Activated naive CD4-positive, alpha-beta T cell treated with anti-CD3 and anti-CD28 coated beads for 36 hours (primary cell): ENCODE results near the gene HMGXB4. TPM values are rescaled to one million over a fixed set of nuclear protein-coding genes. Genes with fewer than 3 reads are reported as not detected.

Experiments used
- CTCF ChIA-PET: fragments of 350-600 bp; sonication (Branson Sonifier 250); formaldehyde crosslinking; loops from one replicate; lab custom pipeline; 2021; ENCODE audit warnings: antibody characterized with exemption; lab: Charles Lee
- DNase-seq: peaks from one replicate; pipeline ENCODE4 v3.0.0-alpha.2; 2020
- H3K27ac Mint-ChIP-seq: one replicate; pipeline ENCODE4 v1.8.0; 2021; ENCODE audit warnings: mild to moderate bottlenecking, mixed read lengths
- H3K27me3 Mint-ChIP-seq: one replicate; pipeline ENCODE4 v1.8.0; 2021; ENCODE audit warnings: low read depth, mixed read lengths
- H3K36me3 Mint-ChIP-seq: one replicate; pipeline ENCODE4 v1.8.0; 2021; ENCODE audit warnings: low read depth, mixed read lengths
- H3K4me1 Mint-ChIP-seq: one replicate; pipeline ENCODE4 v1.8.0; 2021; ENCODE audit warnings: low read depth, mixed read lengths
- H3K4me3 Mint-ChIP-seq: one replicate; pipeline ENCODE4 v1.8.0; 2021; ENCODE audit warnings: mild to moderate bottlenecking, moderate library complexity, mixed read lengths
- H3K9me3 Mint-ChIP-seq: one replicate; pipeline ENCODE4 v1.8.0; 2021; ENCODE audit warnings: mixed read lengths
- intact Hi-C: fragments of 100-400 bp; cut with micrococcal nuclease; formaldehyde crosslinking; loops from one replicate; pipeline ENCODE4 v1.15.1; 2023
- total RNA-seq, 2 experiments: library from RNA; stranded (reverse); gene quantifications; one replicate each; pipeline ENCODE4 v1.2.3, GENCODE V29; 2021

The HMGXB4 gene
- 10 to 100 TPM; 36.6 to 38.2 TPM for total RNA-seq

GRCh38 chr22:35257321-35258190 lies at the start of gene HMGXB4:
HMGXB4 (plus strand) TSS chr22:35257493; CDS start chr22:35262391, 4,898 bp downstream.
- CTCF ChIA-PET = interaction anchor here (0.7 to 1.7 kb wide), 4 partner anchors 13 to 73 kb away, joined by 4 to 6 read pairs (median 4); no protein-coding TSS in a partner anchor
- H3K4me3 Mint-ChIP-seq = peak within 1 kb of the TSS; percentile 88
- H3K27ac Mint-ChIP-seq = peak within 1 kb of the TSS; percentile 92
- H3K4me1 Mint-ChIP-seq = peaks cover 27% of the 10 kb centered on the region
- DNase-seq = peak; percentile 91
- H3K36me3 Mint-ChIP-seq = peaks cover 21% of the 10 kb centered on the region
- intact Hi-C loops = loop anchor here (2.0 kb wide), 1 partner anchor 43 kb away; no protein-coding TSS in a partner anchor
- H3K27me3 Mint-ChIP-seq = no peaks in the 10 kb centered on the region
- H3K9me3 Mint-ChIP-seq = no peaks in the 10 kb centered on the region

GRCh38 chr22:35208003-35208402 lies 49.3 kb upstream of the HMGXB4 start:
- no peaks in the 10 kb centered on the region for H3K9me3 Mint-ChIP-seq
- H3K36me3 Mint-ChIP-seq = no peaks in the 10 kb centered on the region

GRCh38 chr22:35209203-35209602 lies 48.1 kb upstream of the HMGXB4 start:
- Mint-ChIP-seq H3K36me3 (no peaks in the 10 kb centered on the region), H3K27me3 (peaks cover 9% of the 10 kb centered on the region), H3K9me3 (no peaks in the 10 kb centered on the region), H3K27ac (no peak overlapping the region), H3K4me3 (no peak overlapping the region), H3K4me1 (no peaks in the 10 kb centered on the region)
- CTCF ChIA-PET = no interaction called here
- intact Hi-C loops = no loop called here
- no peak for DNase-seq

More at GRCh38 chr22:35208003-35208402, 49.3 kb upstream of the HMGXB4 start:
- Mint-ChIP-seq H3K4me3 (no peak overlapping the region), H3K27me3 (peaks cover 8% of the 10 kb centered on the region), H3K4me1 (no peaks in the 10 kb centered on the region), H3K27ac (no peak overlapping the region)
- CTCF ChIA-PET = no interaction called here
- intact Hi-C loops = no loop called here
- no peak for DNase-seq

- intact Hi-C loops = no loop called here
These were observed 45.3 kb upstream of the HMGXB4 start for GRCh38 chr22:35212009-35212408.

GRCh38 chr22:35212996-35213395 lies 44.3 kb upstream of the HMGXB4 start:
- Mint-ChIP-seq H3K36me3 (no peaks in the 10 kb centered on the region), H3K9me3 (no peaks in the 10 kb centered on the region), H3K4me1 (no peaks in the 10 kb centered on the region), H3K27ac (no peak overlapping the region), H3K4me3 (no peak overlapping the region), H3K27me3 (peaks cover 9% of the 10 kb centered on the region)
- intact Hi-C loops = no loop called here
- no peak for DNase-seq
- CTCF ChIA-PET = no interaction called here

More at GRCh38 chr22:35212009-35212408, 45.3 kb upstream of the HMGXB4 start:
- Mint-ChIP-seq H3K27ac (no peak overlapping the region), H3K4me3 (no peak overlapping the region), H3K4me1 (no peaks in the 10 kb centered on the region), H3K27me3 (peaks cover 9% of the 10 kb centered on the region), H3K9me3 (no peaks in the 10 kb centered on the region), H3K36me3 (no peaks in the 10 kb centered on the region)
- DNase-seq = no peak
- CTCF ChIA-PET = no interaction called here

GRCh38 chr22:35214968-35215367 lies 42.3 kb upstream of the HMGXB4 start:
- no peaks in the 10 kb centered on the region for H3K9me3 Mint-ChIP-seq
- no peaks in the 10 kb centered on the region for H3K36me3 Mint-ChIP-seq
- CTCF ChIA-PET = no interaction called here
- no peak for DNase-seq
- H3K27ac Mint-ChIP-seq = no peak overlapping the region
- no peak overlapping the region for H3K4me3 Mint-ChIP-seq
- no peaks in the 10 kb centered on the region for H3K4me1 Mint-ChIP-seq
- intact Hi-C loops = no loop called here
- peaks cover 4% of the 10 kb centered on the region for H3K27me3 Mint-ChIP-seq

- H3K9me3 Mint-ChIP-seq = no peaks in the 10 kb centered on the region
- intact Hi-C loops = no loop called here
- H3K4me1 Mint-ChIP-seq = no peaks in the 10 kb centered on the region
- no peak overlapping the region for H3K27ac Mint-ChIP-seq
- CTCF ChIA-PET = interaction anchor here (2.1 kb wide), 1 partner anchor 15 kb away, joined by 11 read pairs; no protein-coding TSS in a partner anchor
- H3K36me3 Mint-ChIP-seq = no peaks in the 10 kb centered on the region
- no peak overlapping the region for H3K4me3 Mint-ChIP-seq
- peaks cover 4% of the 10 kb centered on the region for H3K27me3 Mint-ChIP-seq
- no peak for DNase-seq
These were observed 41.3 kb upstream of the HMGXB4 start for GRCh38 chr22:35215993-35216392.

GRCh38 chr22:35217527-35217926 lies 39.8 kb upstream of the HMGXB4 start:
- intact Hi-C loops = no loop called here
- Mint-ChIP-seq H3K27me3 (peaks cover 2% of the 10 kb centered on the region), H3K4me1 (no peaks in the 10 kb centered on the region), H3K27ac (no peak overlapping the region), H3K9me3 (no peaks in the 10 kb centered on the region), H3K36me3 (no peaks in the 10 kb centered on the region), H3K4me3 (no peak overlapping the region)
- no peak for DNase-seq
- CTCF ChIA-PET = interaction anchor here (2.1 kb wide), 1 partner anchor 14 kb away, joined by 11 read pairs; no protein-coding TSS in a partner anchor

- Mint-ChIP-seq H3K27ac (no peak overlapping the region), H3K27me3 (peaks cover 2% of the 10 kb centered on the region), H3K4me3 (no peak overlapping the region), H3K9me3 (no peaks in the 10 kb centered on the region), H3K4me1 (no peaks in the 10 kb centered on the region), H3K36me3 (no peaks in the 10 kb centered on the region)
- CTCF ChIA-PET = no interaction called here
- no peak for DNase-seq
- intact Hi-C loops = no loop called here
These were observed 39.2 kb upstream of the HMGXB4 start for GRCh38 chr22:35218079-35218478.

- H3K27me3 Mint-ChIP-seq = peaks cover 2% of the 10 kb centered on the region
- no peak for DNase-seq
- no peak overlapping the region for H3K4me3 Mint-ChIP-seq
- intact Hi-C loops = no loop called here
- no peaks in the 10 kb centered on the region for H3K4me1 Mint-ChIP-seq
- CTCF ChIA-PET = interaction anchor here (0.5 kb wide), 1 partner anchor 193 kb away, joined by 3 read pairs; no protein-coding TSS in a partner anchor
- H3K9me3 Mint-ChIP-seq = no peaks in the 10 kb centered on the region
- no peak overlapping the region for H3K27ac Mint-ChIP-seq
- no peaks in the 10 kb centered on the region for H3K36me3 Mint-ChIP-seq
These were observed 38.3 kb upstream of the HMGXB4 start for GRCh38 chr22:35219012-35219411.

GRCh38 chr22:35220221-35220620 lies 37.1 kb upstream of the HMGXB4 start:
- Mint-ChIP-seq H3K9me3 (no peaks in the 10 kb centered on the region), H3K4me3 (no peak overlapping the region), H3K27me3 (peaks cover 2% of the 10 kb centered on the region), H3K4me1 (no peaks in the 10 kb centered on the region), H3K36me3 (no peaks in the 10 kb centered on the region), H3K27ac (no peak overlapping the region)
- CTCF ChIA-PET = interaction anchor here (1.7 kb wide), 1 partner anchor 11 kb away, joined by 5 read pairs; no protein-coding TSS in a partner anchor
- intact Hi-C loops = no loop called here
- DNase-seq = no peak

GRCh38 chr22:35225010-35225409 lies 32.3 kb upstream of the HMGXB4 start:
- Mint-ChIP-seq H3K4me1 (no peaks in the 10 kb centered on the region), H3K36me3 (no peaks in the 10 kb centered on the region), H3K27ac (no peak overlapping the region), H3K27me3 (peaks cover 2% of the 10 kb centered on the region), H3K4me3 (no peak overlapping the region), H3K9me3 (peaks cover 2% of the 10 kb centered on the region)
- no peak for DNase-seq
- CTCF ChIA-PET = no interaction called here
- intact Hi-C loops = no loop called here
